SKM-1 (cell line): Measurements from ENCODE around the gene NFATC1.
A peak's percentile ranks its signal among the peaks of the same experiment; 100 is the strongest.

Source experiments
- DNase-seq: peaks from one replicate; lab custom pipeline; 2025; ENCODE audit not compliant: unreplicated experiment; lab: John Stamatoyannopoulos, UW

The NFATC1 gene

DNA sequence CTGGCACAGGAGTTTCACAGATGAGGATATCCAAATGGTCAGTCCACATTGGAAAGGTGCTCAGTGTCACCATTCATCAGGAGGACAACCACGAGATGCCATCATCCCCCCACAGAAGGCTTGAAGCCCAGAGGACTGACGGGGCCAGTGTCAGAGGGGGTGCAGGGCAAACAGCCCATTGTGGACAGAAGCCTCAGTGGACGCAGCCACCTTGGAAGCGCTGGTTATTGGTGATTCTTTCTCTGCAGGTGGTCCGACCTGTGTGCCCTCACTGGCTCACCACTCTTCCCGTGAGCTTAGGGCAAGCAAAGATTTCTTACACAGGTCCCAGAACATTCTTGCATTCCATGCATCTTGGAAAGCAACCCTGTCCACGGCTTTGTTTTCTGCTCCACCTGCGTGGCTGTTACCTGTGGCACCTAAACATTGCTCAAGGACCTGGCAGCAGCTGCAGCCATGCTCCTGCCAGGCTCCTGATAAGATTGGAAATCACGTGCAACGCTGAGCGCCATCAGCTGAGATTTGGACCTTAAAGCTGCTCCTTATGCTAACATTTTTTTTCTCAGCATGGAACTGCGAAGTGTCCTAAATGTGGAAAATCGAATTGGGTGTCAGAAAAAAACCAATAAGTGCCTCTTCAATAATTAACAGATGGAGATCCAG lies 172.9 kb downstream of the NFATC1 start:
- DNase-seq = no peak

DNA sequence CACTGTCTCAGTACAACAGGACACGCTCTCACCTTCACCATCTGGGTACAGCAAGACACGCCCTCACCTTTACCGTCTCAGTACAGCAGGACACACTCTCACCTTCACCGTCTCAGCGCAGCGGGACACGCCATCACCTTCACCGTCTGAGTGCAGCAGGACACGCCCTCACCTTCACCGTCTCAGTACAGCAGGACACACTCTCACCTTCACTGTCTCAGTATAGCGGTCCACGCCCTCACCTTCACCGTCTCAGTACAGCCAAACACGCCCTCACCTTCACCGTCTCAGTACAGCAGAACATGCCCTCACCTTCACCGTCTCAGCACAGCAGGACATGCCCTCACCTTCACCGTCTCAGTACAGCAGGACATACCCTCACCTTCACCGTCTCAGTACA lies 174.0 kb downstream of the NFATC1 start:
- DNase-seq = no peak

DNA sequence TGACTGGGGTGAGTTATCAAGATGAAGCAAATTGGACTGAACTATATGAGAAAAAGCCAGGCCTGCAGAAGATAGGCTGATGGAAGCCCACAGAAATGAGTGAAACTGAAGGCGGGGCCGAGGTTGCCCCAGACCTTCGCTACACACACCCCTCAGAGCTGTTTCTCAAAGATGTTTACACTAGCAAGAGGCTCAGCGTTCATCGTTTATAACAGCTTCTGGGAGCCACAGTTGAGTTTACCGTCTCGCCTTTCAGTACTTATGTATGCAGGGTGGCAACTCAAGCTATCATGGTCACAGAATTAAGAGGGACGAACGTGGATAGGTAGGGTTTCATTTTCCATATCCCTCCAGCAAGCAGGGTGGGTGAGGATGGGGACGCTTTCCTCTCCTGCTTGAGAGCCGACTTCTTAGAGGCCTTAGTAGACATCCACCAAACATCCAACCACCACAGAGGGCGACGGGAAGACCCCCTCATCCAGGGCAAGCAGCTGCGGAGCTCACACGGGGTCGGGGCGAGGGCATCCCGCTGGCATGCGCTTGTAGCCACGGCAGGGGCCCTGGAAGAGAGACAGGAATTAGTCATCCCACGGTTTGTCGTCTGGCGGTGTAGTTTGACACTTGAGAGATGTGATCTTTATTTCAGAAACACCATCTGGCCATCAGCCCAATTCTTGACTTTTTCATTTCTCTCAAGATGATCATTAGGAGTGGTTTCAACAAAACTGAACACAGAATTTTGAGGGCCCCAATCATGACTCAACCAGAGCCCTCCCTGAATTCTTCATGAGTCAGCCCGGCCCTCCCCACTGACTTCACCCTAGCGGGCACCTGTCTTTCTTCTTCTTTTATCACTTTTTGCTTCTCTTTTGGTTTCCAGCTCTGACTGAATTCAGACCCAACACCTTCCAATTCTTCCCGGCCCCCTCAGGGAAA lies 174.8 kb downstream of the NFATC1 start:
- no peak for DNase-seq

DNA sequence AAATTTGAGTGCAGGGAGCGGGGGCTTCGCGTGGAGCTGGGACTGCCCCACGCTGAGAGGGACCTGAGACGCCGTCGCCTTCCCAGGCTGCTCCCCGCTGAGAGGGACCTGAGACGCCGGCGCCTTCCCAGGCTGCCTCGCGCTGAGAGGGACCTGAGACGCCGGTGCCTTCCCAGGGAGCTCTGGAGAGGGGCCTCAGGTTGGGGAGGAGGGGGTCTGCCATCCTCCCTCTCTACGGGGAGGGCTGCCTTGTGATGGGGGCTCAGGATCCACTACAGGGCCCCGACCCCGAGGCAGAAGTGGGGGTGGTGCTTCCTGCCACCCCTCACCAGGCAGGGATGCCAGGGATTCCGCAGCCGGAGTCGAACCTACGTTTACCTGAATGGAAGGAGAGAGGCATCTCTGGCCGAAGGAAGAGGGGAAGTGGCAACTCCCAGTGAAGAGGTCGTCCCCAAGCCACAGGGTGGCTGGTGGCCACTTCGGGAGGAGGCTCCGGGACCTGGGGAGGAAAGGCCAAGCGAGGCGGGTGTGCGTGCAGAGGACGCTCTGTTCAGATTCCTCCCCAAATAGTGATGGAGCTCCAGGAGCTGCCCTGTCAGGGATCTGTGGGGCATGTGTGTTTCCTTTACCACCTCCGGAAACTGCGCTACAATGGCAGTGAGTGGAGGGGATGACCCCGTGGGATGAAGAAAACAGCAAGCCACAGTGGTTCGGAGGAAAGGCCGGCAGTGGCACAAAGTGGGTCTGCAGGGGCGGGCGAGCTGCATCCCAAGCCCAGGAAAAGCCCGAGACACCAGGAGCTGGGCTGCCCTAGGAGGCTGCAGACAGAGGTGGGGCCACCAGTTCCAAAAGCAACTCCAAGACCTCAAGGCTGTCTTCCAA lies 175.7 kb downstream of the NFATC1 start:
- no peak for DNase-seq

DNA sequence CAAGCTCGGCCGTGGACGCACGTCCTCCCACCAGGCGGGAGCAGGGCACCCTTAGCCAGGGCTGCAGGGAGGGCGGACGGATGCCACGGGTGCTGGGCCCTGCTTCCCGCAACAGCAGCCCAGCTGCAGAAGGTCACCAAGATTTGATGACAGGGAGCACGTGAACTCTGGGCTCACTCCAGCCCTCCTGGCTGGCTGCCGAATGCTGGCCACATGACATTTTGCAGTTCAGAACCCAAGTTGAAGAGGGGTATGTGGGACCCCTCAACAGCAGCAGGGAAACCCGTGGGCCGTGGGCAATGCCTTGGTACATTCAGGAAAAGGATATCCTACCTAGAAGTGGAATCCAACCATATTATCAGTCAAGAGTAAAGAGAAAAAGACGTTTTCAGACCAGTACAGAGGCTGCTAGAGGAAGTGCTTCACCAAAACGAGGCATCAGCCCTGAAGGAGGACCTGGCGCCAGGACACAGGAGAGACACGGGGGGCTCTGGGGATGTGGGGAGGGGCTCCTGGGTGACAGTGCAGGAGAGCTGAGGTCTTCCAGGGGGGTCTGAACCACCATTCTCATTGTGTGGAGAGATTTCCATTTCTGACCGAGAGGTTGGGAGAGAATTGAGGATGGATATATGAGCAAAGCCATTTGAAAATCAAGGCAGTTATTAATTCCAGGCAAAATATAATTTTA lies 176.5 kb downstream of the NFATC1 start:
- DNase-seq = no peak

DNA sequence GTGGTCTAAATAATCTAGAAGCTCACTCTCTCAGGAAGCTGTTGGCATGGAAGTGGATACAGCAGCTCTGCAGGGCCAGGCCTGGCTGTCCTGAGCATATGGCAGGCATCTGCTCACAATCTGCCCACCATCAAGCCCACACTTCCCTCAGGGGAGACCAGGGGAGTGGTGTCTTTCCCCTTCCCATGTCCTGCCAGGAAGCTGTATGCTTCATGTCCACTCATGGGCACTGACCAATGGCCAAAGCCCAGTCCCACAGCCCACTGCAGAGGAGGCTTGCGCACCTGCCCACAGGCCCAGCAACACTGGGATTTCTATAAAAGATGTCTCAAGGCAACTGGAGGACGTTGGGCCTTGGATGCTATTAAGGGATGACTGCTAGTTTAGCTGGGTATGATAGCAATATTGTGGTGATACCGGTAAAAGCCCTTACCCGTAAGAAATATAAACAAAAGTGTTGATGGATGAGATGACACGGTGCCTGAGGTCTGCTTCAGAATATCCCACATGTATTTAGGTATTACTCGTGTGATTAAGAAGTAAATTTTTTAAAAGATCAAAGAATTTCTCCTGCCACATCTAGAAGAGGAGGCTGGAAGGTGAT lies 177.2 kb downstream of the NFATC1 start:
- no peak for DNase-seq

DNA sequence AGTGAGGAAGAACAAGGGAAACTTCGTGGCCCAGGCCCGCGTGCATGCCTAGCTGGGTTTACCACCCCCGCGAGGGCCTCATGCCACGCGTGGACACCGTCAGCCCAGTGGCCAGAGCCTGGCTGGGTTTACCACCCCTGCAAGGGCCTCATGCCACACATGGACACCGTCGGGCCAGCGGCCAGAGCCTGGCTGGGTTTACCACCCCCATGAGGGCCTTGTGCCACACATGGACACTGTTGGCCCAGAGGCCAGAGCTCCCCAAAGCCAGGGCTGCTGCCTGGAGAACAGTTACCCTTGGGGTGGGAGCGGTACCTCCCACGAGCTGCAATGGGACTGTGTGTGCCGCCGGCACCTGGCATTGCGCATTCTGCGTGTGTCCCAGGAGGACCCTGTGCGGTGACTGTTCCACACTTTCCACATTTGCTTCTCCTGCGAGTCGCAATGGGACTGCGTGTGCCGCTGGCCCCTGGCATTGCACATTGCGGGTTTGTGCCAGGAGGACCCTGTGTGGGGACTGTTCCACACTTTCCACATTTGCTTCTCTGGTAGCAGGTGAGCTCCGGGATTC lies 178.3 kb downstream of the NFATC1 start:
- DNase-seq = no peak

DNA sequence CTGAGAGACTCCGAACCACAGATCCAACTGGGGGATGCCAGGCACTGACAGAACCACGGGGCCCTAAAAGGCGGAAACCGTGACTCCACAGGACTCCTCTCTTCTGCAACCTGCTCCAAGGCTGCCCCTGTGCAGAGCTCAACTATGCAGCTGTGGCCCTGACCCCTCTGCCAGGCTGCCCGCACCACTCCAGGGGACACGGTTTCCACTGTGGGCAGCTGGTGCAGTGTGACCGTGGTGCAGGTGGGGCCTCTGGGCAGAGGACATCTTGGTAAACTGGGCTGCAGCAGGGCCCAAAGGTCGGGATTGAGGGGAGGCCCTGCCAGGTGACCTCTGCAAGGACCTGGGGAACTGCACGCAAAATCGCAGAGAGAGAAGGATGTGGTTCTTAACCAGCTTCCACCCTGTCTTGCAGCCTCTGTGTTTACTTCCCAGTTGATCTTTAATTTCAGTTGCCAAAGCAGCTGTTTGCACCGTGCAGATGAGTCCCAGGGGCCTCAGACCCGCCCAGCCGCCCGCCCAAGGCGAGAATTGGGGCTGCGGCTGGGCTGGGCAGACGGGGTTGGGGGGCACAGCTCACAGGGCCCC lies 179.3 kb downstream of the NFATC1 start:
- peak; percentile 75 for DNase-seq

DNA sequence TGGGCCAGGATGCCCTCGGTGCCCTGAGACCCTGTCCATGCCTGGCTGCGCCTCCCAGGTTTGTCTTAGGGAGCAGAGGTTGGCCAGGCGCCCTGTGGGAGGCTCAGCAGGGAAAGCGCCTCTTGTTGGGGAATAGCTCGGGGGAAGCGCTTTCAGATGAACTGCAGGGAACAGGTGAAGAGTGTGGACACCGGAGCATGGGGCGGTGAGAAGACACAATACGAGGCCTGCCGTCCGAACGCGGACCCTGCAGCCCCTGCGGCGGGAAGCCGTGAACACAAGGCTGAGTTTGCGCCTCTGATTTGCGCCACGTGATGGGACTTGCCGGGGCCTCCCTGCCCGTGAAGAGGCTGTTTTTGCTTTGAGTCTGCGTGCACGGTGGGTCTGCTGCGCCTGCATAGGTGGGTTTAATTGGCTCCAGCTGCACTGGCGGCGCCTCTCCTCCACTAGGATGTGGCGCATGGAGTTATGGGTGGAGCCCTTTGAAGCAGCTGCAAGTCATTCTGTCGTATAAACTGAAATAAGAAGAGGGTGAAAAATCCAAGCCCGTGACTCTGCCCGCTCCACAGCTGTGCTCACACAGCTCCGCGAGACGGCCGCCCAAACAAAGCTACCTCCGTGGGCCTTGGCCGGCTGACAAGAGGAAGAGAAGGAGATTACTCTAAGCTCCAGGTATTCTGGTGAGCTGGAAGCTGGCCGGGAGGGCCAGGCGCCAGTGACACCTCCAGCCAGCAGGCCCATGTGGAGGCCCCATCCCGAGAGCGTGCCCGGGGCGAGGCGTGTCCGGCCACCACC lies 180.4 kb downstream of the NFATC1 start:
- DNase-seq = no peak

DNA sequence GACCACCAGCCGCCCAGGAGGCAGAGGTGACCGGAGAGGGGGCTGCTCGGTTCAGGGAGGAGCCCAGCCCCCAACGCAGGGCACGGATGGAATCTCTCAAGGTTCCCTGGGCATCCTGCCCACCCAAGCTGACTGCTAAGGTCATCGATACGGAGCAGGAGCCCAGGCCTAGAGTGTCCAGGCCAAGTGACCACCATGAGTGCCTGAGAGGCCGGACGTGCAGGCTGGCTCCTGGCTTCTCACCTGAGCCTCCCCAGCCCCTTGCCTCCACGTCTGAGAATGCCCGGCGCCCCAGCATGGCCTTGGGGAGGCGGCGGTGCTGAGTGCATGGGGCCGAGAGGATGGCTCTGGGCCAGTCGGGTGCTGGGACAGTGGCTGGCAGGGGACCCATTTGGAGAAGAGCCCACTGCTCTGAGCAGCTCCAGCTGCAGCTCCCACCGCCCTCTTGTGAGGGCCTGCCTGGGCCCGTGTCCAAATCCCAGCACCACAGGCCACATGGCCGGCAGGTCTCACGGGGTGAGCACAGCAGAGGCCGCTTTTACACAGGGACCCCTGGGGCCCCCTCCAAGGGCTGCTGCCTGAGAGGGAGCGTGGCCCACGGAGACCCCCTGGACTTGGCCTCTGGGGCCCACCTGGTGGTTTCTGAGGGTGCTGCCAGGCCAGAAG lies 181.1 kb downstream of the NFATC1 start:
- no peak for DNase-seq

DNA sequence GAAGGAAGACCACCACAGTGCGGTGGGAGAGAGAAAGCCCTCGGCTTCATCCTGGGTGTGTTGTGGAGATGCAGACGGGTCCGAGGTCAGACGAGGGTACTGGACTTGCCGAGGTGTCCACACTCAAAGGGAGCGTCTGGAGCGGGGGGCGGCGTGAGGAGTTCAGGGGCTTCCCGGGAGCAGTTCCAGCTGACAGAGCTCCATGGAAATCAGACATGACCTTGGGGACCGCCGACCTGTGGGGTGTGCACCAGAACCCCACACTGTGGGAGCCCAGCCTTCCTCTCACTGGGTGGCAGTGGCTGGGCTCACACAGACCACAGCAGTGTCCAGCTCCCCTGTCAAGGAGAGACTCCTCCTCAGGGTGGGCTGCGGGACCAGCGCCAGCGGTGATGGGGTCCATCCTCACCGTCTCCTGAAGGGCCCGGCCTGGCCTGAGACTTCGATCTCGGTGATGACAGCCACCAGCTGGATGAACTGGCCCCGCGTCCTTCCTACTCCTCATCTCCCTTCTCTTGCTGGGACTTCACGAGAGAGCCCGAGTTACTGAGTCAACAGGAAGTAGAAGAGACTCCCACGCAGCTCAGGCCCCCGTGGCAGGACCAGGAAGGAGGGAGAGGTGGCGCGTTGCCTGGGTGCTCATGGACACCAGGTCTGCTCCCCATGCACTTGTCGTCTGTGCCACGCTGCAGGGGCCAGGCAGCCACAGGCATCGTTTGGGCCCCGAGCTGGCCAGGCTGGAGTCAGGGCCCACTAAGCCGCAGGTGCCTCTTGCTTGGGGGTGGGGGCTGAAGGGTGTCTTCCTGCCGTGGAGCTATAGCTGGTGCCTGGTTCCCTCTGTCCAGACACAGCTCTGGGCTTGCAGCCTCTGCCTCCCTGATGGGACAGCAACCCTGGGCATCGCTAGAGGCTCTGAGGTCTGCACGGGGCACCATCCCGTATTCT lies 182.0 kb downstream of the NFATC1 start:
- no peak for DNase-seq

DNA sequence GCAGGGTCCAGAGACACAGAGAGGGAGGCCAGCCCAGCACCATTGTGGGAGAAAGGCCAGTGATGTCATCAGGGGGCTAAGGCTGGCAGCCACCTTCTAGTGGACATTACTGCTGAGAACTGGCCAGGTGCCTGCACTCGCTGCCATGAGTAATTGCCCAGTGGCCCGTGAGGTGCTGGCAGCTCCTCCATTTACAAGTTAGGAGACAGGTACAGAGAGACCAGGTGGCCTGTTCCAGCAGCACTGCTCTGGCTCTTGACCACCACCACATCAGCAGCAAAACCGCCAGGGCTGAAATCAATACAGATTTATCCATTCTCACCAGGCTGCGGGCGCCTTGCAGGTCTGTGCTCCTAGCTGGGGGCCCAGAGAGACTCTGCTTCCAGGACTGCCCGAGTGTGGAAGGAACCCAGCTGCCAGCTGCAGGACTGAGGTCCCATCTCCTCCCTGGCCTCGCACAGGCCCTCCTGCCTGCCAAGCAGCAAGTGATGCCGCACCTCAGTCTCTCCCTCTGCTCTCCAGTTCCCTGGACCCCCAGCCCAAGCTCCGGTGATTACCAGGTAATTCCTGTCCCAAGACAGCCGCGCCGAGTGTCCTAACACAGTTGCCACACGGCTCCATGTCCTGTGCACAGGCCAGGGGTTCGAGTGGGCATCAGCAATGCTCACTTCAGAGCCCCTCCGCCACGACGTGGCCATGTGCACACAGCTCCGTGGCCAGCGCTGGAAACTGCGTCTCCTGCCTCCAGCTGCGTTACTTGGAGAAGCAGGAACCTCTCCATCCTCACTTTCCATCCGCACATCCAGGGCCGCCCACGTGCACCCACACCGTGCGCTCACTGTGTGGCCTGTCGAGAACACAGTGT lies 182.9 kb downstream of the NFATC1 start:
- DNase-seq = no peak
